OCI-LY7 (cell line): ENCODE measurements around the gene SLC35A5. TPM values are rescaled to one million over a fixed set of nuclear protein-coding genes. Genes with fewer than 3 reads are reported as not detected.

ENCODE experiments used
- BruUV-seq: library from RNA; stranded (reverse); fragments of 400-500 nt; replicated peaks from 2 replicates; lab custom pipeline; 2021; lab: Mats Ljungman, UMichigan
- CTCF ChIA-PET: fragments of 300-600 bp; sonication (Branson Sonifier 250); formaldehyde crosslinking; loops from one replicate; lab custom pipeline; 2022; ENCODE audit warnings: antibody characterized with exemption; ENCODE audit not compliant: unreplicated experiment; lab: Charles Lee
- POLR2A ChIA-PET: fragments of 300-600 bp; sonication (Branson Sonifier 250); formaldehyde crosslinking; loops from one replicate; lab custom pipeline; 2022; ENCODE audit warnings: antibody characterized with exemption; lab: Charles Lee
- DNase-seq: peaks from one replicate; pipeline ENCODE4 v3.0.0-alpha.2; 2015; ENCODE audit warnings: low spot score
- H2AFZ ChIP-seq: fragments of 200-600 bp; sonication (generic), shearing (Covaris generic); 2 replicates; pipeline ENCODE4 v1.6.1; 2014; ENCODE audit warnings: mild to moderate bottlenecking, antibody characterized with exemption, low read length, moderate library complexity
- H3K27ac ChIP-seq: fragments of 200-600 bp; sonication (generic); 2 replicates; pipeline ENCODE4 v1.5.1; 2014; ENCODE audit warnings: mixed run types, low read depth, mild to moderate bottlenecking, moderate library complexity, low read length, inconsistent platforms; ENCODE audit not compliant: poor library complexity, severe bottlenecking
- H3K36me3 ChIP-seq: fragments of 200-600 bp; sonication (generic); 2 replicates; pipeline ENCODE4 v1.6.1; 2014; ENCODE audit warnings: mild to moderate bottlenecking, antibody characterized with exemption, low read length, moderate library complexity, mixed read lengths; ENCODE audit not compliant: insufficient read depth
- H3K4me1 ChIP-seq: fragments of 200-600 bp; sonication (generic); 2 replicates; pipeline ENCODE4 v1.5.1; 2014; ENCODE audit warnings: mild to moderate bottlenecking, low read length; ENCODE audit not compliant: insufficient read depth, poor library complexity, severe bottlenecking
- H3K4me2 ChIP-seq: fragments of 200-600 bp; sonication (generic); 2 replicates; pipeline ENCODE4 v1.6.1; 2014; ENCODE audit warnings: mild to moderate bottlenecking, low read length
- H3K4me3 ChIP-seq: fragments of 200-600 bp; sonication (generic); 2 replicates; pipeline ENCODE4 v1.5.1; 2014; ENCODE audit warnings: mild to moderate bottlenecking, low read depth, low read length; ENCODE audit not compliant: poor library complexity, severe bottlenecking
- H3K79me2 ChIP-seq: fragments of 200-600 bp; sonication (generic); 2 replicates; pipeline ENCODE4 v1.6.1; 2016; ENCODE audit warnings: low read depth, mild to moderate bottlenecking, low read length, moderate library complexity, mixed read lengths; ENCODE audit not compliant: insufficient read depth
- H3K9me2 ChIP-seq: fragments of 200-600 bp; sonication (generic); 2 replicates; pipeline ENCODE4 v1.6.1; 2016; ENCODE audit warnings: mild to moderate bottlenecking, low read length, mixed read lengths; ENCODE audit not compliant: insufficient read depth
- H3K9me3 ChIP-seq: fragments of 200-600 bp; sonication (generic); 2 replicates; pipeline ENCODE4 v1.6.1; 2014; ENCODE audit warnings: mild to moderate bottlenecking, mixed run types, low read length, mixed read lengths
- H4K20me1 ChIP-seq: fragments of 200-600 bp; sonication (generic); 2 replicates; pipeline ENCODE4 v1.6.1; 2014; ENCODE audit warnings: mild to moderate bottlenecking, antibody characterized with exemption, low read length, moderate library complexity, mixed read lengths; ENCODE audit not compliant: insufficient read depth
- CTCF ChIP-seq: fragments of 200-600 bp; sonication (generic); conservative IDR thresholded peaks from 2 replicates; pipeline ENCODE4 v1.5.1; 2014; ENCODE audit warnings: mild to moderate bottlenecking, antibody characterized with exemption, low read length, moderate library complexity, mixed read lengths
- EZH2phosphoT487 ChIP-seq: fragments of 200-600 bp; sonication (generic); IDR thresholded peaks from 2 replicates; pipeline ENCODE4 v1.6.1; 2018; ENCODE audit warnings: low read depth, borderline replicate concordance, mild to moderate bottlenecking, mixed run types, antibody characterized with exemption, low read length, moderate library complexity, mixed read lengths
- intact Hi-C: fragments of 100-400 bp; cut with micrococcal nuclease; formaldehyde crosslinking; loops from one replicate; pipeline ENCODE4 v1.10.0; 2022; ENCODE audit not compliant: unreplicated experiment
- total RNA-seq, 2 experiments: library from RNA; depleted of rRNA in 1 of 2; stranded (reverse); fragments of >200 nt in 1 of 2; shearing (Covaris generic) in 1 of 2; gene quantifications; 2 replicates each; pipeline ENCODE4 v1.2.3, GENCODE V29; 2014 to 2022

The SLC35A5 gene
- total RNA-seq, 2 experiments from 2014 or later = 12.4 to 22.7 TPM

- Histone ChIP-seq H3K9me2 (no peaks in the 10 kb centered on the region), H3K4me1 (no peaks in the 10 kb centered on the region), H4K20me1 (no peaks in the 10 kb centered on the region), H3K9me3 (no peaks in the 10 kb centered on the region), H3K27ac (no peak overlapping the region), H3K36me3 (no peaks in the 10 kb centered on the region), H2AFZ (no peak overlapping the region), H3K79me2 (no peaks in the 10 kb centered on the region), H3K4me3 (no peak overlapping the region), H3K4me2 (no peak overlapping the region)
- ChIA-PET POLR2A (interaction anchor here (0.6 to 0.7 kb wide), 4 partner anchors 341 to 1038 kb away, joined by 3 to 6 read pairs (median 5); no protein-coding TSS in a partner anchor), CTCF (no interaction called here)
- no TSS peak for BruUV-seq
- no peak for DNase-seq
- TF ChIP-seq CTCF (no peak), EZH2phosphoT487 (no peak)
- intact Hi-C loops = no loop called here
Measured at GRCh38 chr3:112615989-112616731, 54.3 kb downstream of the SLC35A5 start.

GRCh38 chr3:112617285-112617684 is 55.4 kb downstream of the SLC35A5 start:
- POLR2A ChIA-PET = no interaction called here

More at GRCh38 chr3:112617285-112617684, 55.4 kb downstream of the SLC35A5 start:
- intact Hi-C loops = no loop called here
- DNase-seq = no peak
- CTCF ChIA-PET = no interaction called here
- H3K4me1 ChIP-seq = no peaks in the 10 kb centered on the region
- H3K4me3 ChIP-seq = no peak overlapping the region
- H3K79me2 ChIP-seq = no peaks in the 10 kb centered on the region
- BruUV-seq = no TSS peak
- no peak overlapping the region for H2AFZ ChIP-seq
- no peaks in the 10 kb centered on the region for H4K20me1 ChIP-seq
- no peak overlapping the region for H3K27ac ChIP-seq
- H3K9me2 ChIP-seq = no peaks in the 10 kb centered on the region
- H3K4me2 ChIP-seq = no peak overlapping the region
- TF ChIP-seq EZH2phosphoT487 = no peak
- TF ChIP-seq CTCF = no peak
- no peaks in the 10 kb centered on the region for H3K9me3 ChIP-seq
- no peaks in the 10 kb centered on the region for H3K36me3 ChIP-seq
